ENCODE measurements around the gene CENPF.

Gene CENPF

GRCh38 chr1:214708321-214708955 is 105.4 kb downstream of the CENPF start:
- no peak for DNase-seq (ENCODE audit: low read depth)

DNA sequence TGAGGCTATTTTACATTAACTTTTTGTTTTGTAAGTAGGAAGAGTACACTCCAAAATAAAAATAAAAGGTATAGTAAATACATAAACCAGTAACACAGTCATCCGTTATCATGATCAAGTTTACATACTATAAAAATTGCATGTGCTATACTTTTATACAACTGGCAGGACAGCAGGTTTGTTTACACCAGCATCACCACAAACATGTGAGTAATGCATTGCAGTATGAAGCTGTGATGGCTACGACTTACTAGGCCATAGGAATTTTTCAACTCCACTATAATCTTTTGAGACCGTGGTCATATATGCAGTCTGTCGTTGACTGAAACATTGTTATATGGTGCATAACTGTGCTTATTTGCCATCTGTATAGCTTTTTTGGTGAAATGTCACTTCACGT is 106.2 kb downstream of the CENPF start:
- DNase-seq (ENCODE audit: low read depth): no peak

GRCh38 chr1:214712737-214713136 is 109.7 kb downstream of the CENPF start:
- no peak for DNase-seq (ENCODE audit: low read depth)

Data from stimulated activated CD4-positive, alpha-beta T cell treated with anti-CD3 and anti-CD28 coated beads, Interleukin-2, amount 100 ng/mL, for 4 hours (primary cell).